GM21825 (cell line): ENCODE results near the gene TMEM121B.

Source experiments
- ATAC-seq: cut with Tn5 transposase; IDR thresholded peaks from one replicate; pipeline ENCODE4 v1.9.1; 2021; ENCODE audit warnings: mild to moderate bottlenecking, moderate library complexity; ENCODE audit not compliant: unreplicated experiment

The TMEM121B gene

GRCh38 chr22:17138513-17138912 is 17.4 kb upstream of the TMEM121B start:
- no peak for ATAC-seq

- no peak for ATAC-seq
Observed at GRCh38 chr22:17137861-17138425, 16.8 kb upstream of the TMEM121B start.

- ATAC-seq, result no peak
Observed at GRCh38 chr22:17137170-17137569, 16.0 kb upstream of the TMEM121B start.

GRCh38 chr22:17135153-17135760 is 14.1 kb upstream of the TMEM121B start:
- ATAC-seq, result no peak

- ATAC-seq, result no peak
Observed at GRCh38 chr22:17133137-17133536, 12.0 kb upstream of the TMEM121B start.

GRCh38 chr22:17132112-17132511 is 11.0 kb upstream of the TMEM121B start:
- ATAC-seq, result no peak

- ATAC-seq, result no peak
Observed at GRCh38 chr22:17131686-17132085, 10.5 kb upstream of the TMEM121B start.

- no peak for ATAC-seq
Observed at GRCh38 chr22:17130199-17130598, 9.0 kb upstream of the TMEM121B start.

GRCh38 chr22:17120711-17121232 is 388 bp downstream of the TMEM121B start:
- ATAC-seq, result no peak

- ATAC-seq, result no peak
Observed at GRCh38 chr22:17120281-17120680, 879 bp downstream of the TMEM121B start.

GRCh38 chr22:17119481-17120202 is 1.5 kb downstream of the TMEM121B start:
- ATAC-seq, result no peak

- no peak for ATAC-seq
Observed at GRCh38 chr22:17118342-17118741, 2.8 kb downstream of the TMEM121B start.

GRCh38 chr22:17117890-17118289 is 3.3 kb downstream of the TMEM121B start:
- ATAC-seq, result no peak

GRCh38 chr22:17117400-17117799 is 3.8 kb downstream of the TMEM121B start:
- ATAC-seq, result no peak

GRCh38 chr22:17116572-17117330 is 4.4 kb downstream of the TMEM121B start:
- no peak for ATAC-seq

- ATAC-seq, result no peak
Observed at GRCh38 chr22:17115945-17116565, 5.1 kb downstream of the TMEM121B start.

- no peak for ATAC-seq
Observed at GRCh38 chr22:17115236-17115635, 5.9 kb downstream of the TMEM121B start.

GRCh38 chr22:17114898-17115235 is 6.3 kb downstream of the TMEM121B start:
- ATAC-seq, result no peak

GRCh38 chr22:17114173-17114897 is 6.8 kb downstream of the TMEM121B start:
- ATAC-seq, result no peak

GRCh38 chr22:17113600-17113999 is 7.6 kb downstream of the TMEM121B start:
- ATAC-seq, result no peak
